K562 treated with DMSO at 1 percent for 12 hours (cell line): ENCODE data around the gene DEFB129. TPM values are rescaled to one million over a fixed set of nuclear protein-coding genes. Genes with fewer than 3 reads are reported as not detected.

Experiments used
- total RNA-seq: library from RNA; unstranded; fragments of 300-600 nt; gene quantifications from 2 replicates; pipeline ENCODE4 v1.2.3, GENCODE V29; 2022; ENCODE audit not compliant: insufficient read depth

DEFB129 gene, protein sequence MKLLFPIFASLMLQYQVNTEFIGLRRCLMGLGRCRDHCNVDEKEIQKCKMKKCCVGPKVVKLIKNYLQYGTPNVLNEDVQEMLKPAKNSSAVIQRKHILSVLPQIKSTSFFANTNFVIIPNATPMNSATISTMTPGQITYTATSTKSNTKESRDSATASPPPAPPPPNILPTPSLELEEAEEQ
- total RNA-seq = not detected in 2 replicates

DNA sequence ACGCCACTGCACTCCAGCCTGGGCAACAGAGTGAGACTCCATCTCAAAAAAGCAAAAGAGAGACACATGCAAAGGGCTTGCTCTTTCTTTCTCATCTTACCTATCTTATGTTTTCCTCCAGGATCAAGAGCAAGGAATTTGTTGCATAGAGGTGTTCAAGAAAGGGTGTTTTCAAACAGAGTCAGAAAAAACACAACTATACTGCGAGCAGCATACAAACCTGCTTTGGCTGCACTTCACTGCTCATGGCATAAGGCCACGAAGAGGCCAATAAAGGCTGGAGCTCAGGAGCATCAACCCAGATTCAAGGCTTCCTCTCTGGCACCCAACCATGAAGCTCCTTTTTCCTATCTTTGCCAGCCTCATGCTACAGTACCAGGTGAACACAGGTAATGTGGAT lies at the start of gene DEFB129:
DEFB129 (plus strand) TSS at position 301 of the 400 bp plus-strand sequence; CDS start at position 332, 31 bp downstream.

DNA sequence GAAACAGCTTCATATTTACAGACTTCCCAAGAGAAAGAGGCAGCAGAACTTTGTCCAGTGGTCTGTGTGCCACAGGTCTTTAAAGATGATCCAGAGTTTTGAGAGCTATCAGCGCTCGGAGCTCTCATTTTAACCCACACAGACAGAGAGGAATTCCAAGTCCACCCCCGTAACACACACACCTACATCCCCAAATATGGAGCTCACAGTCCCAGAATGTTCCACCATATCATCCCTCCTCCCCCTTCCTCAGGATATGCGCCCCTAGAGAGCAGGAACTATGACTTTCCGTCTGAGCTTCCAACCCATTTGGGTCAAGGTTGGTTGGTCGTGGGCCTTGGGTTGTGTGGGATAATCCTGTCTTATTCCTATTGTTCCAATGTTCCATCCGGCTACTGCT lies 37.4 kb upstream of the DEFB129 start, which contains the start of gene DEFB128:
DEFB128 (minus strand) TSS at position 101 of the 400 bp plus-strand sequence; CDS start at position 13, 88 bp downstream.

DNA sequence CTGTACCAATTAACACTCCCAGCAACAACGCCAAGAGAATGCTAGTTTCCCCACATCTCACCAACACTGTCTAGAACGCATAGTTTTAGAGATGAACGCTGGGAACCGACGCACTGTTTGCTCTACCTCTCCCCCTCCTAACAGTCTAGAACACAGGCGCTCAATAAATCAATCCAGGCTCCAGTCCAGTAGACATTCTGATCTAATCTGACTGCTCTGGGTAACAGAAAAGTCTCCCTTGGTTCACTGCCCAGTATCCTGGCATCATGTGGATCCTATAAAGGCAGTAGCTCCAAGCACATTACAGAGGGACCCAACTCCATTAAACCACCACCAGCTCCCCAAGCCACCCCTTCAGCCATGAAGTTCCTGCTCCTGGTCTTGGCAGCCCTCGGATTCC lies 30.4 kb downstream of the DEFB129 start, which contains the start of gene DEFB132:
DEFB132 (plus strand) TSS at position 306 of the 400 bp plus-strand sequence; CDS start at position 361, 55 bp downstream.

Other genes with a start within 250 kb of the DEFB129 start
- gene DEFB125, start 139.6 kb upstream of the DEFB129 start, total RNA-seq = not detected in 2 replicates
- not detected in 2 replicates for gene DEFB126, start 84.7 kb upstream of the DEFB129 start, total RNA-seq
- gene DEFB127, start 69.8 kb upstream of the DEFB129 start, total RNA-seq = not detected in 2 replicates
- not detected in 2 replicates for gene DEFB128, start 37.5 kb upstream of the DEFB129 start, total RNA-seq
- not detected in 2 replicates for gene DEFB132, start 30.5 kb downstream of the DEFB129 start, total RNA-seq
- gene C20orf96, start 63.5 kb downstream of the DEFB129 start, total RNA-seq = 2.8 and 6.2 TPM in 2 replicates
- gene ZCCHC3, start 70.3 kb downstream of the DEFB129 start, total RNA-seq = 19.5 and 26.6 TPM in 2 replicates
- gene SOX12, start 98.3 kb downstream of the DEFB129 start, total RNA-seq = 12.4 and 19.6 TPM in 2 replicates
- 23.5 and 23.9 TPM in 2 replicates for gene NRSN2, start 119.9 kb downstream of the DEFB129 start, total RNA-seq
- gene TRIB3, start 153.5 kb downstream of the DEFB129 start, total RNA-seq = 289 and 296 TPM in 2 replicates
- gene RBCK1, start 181.0 kb downstream of the DEFB129 start, total RNA-seq = 108 and 114 TPM in 2 replicates
- 13.4 and 28.3 TPM in 2 replicates for gene TBC1D20, start 235.3 kb downstream of the DEFB129 start, total RNA-seq